Ishikawa (cell line): ENCODE results near the gene ANAPC5.

ENCODE experiments used
- CREB1 ChIP-seq: IDR thresholded peaks from 2 replicates; pipeline ENCODE4 v1.6.1; 2012; ENCODE audit warnings: low read depth
- EGR1 ChIP-seq: IDR thresholded peaks from 2 replicates; pipeline ENCODE4 v1.6.1; 2012
- NFIC ChIP-seq: IDR thresholded peaks from 2 replicates; pipeline ENCODE4 v1.6.1; 2012
- REST ChIP-seq: IDR thresholded peaks from 2 replicates; pipeline ENCODE4 v1.6.1; 2012; ENCODE audit warnings: low read depth, mild to moderate bottlenecking
- TAF1 ChIP-seq: IDR thresholded peaks from 2 replicates; pipeline ENCODE4 v1.6.1; 2012; ENCODE audit warnings: low read depth, mild to moderate bottlenecking
- TCF12 ChIP-seq: IDR thresholded peaks from 2 replicates; pipeline ENCODE4 v1.6.1; 2012; ENCODE audit warnings: low read depth
- USF1 ChIP-seq: IDR thresholded peaks from 2 replicates; pipeline ENCODE4 v1.6.1; 2012
- YY1 ChIP-seq: IDR thresholded peaks from 2 replicates; pipeline ENCODE4 v1.6.1; 2012; ENCODE audit warnings: low read depth
- ZBTB7A ChIP-seq: IDR thresholded peaks from 2 replicates; pipeline ENCODE4 v1.6.1; 2012; ENCODE audit warnings: low read depth

- TF ChIP-seq REST (no peak), YY1 (no peak), ZBTB7A (no peak), TCF12 (no peak), NFIC (no peak), TAF1 (no peak), USF1 (no peak), EGR1 (no peak), CREB1 (no peak)
These were observed 36.3 kb upstream of the ANAPC5 start for GRCh38 chr12:121388421-121388981.
